ENCODE results near the gene C10orf53.

GRCh38 chr10:49736564-49737113, 57.2 kb downstream of the C10orf53 start:
- TF ChIP-seq TARDBP (IDR thresholded peaks at IDR 0.05; ENCODE audit: borderline replicate concordance) (no peak), CBX5 (IDR thresholded peaks at IDR 0.05; ENCODE audit: low read depth) (no peak), BCL11A (IDR thresholded peaks at IDR 0.05; ENCODE audit: low read depth, low read length) (no peak), SIN3A (IDR thresholded peaks at IDR 0.05; ENCODE audit: low read depth, low read length) (no peak), ETV6 (conservative IDR thresholded peaks at IDR 0.05 in 1 of 2, IDR thresholded peaks at IDR 0.05 in 1 of 2; ENCODE audit: borderline replicate concordance in 1 of 2, low read depth in 1 of 2) (no peak), ZBED1 (IDR thresholded peaks at IDR 0.05; ENCODE audit: borderline replicate concordance) (no peak), CBFB (IDR thresholded peaks at IDR 0.05; ENCODE audit: low read depth) (no peak), POLR2A (IDR thresholded peaks at IDR 0.05; ENCODE audit: low read depth, low read length) (no peak), E2F4 (IDR thresholded peaks at IDR 0.05; ENCODE audit: low read depth, low read length) (no peak)
- TF ChIP-seq, protein P1, sequence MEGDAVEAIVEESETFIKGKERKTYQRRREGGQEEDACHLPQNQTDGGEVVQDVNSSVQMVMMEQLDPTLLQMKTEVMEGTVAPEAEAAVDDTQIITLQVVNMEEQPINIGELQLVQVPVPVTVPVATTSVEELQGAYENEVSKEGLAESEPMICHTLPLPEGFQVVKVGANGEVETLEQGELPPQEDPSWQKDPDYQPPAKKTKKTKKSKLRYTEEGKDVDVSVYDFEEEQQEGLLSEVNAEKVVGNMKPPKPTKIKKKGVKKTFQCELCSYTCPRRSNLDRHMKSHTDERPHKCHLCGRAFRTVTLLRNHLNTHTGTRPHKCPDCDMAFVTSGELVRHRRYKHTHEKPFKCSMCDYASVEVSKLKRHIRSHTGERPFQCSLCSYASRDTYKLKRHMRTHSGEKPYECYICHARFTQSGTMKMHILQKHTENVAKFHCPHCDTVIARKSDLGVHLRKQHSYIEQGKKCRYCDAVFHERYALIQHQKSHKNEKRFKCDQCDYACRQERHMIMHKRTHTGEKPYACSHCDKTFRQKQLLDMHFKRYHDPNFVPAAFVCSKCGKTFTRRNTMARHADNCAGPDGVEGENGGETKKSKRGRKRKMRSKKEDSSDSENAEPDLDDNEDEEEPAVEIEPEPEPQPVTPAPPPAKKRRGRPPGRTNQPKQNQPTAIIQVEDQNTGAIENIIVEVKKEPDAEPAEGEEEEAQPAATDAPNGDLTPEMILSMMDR (IDR thresholded peaks at IDR 0.05 in 2 of 3, conservative IDR thresholded peaks at IDR 0.05 in 1 of 3; ENCODE audit: control insufficient read depth in 2 of 3, extremely low read depth in 1 of 3, insufficient read depth in 1 of 3, low read depth in 3 of 3, low read length in 3 of 3): no peak
- TF ChIP-seq, protein P2, sequence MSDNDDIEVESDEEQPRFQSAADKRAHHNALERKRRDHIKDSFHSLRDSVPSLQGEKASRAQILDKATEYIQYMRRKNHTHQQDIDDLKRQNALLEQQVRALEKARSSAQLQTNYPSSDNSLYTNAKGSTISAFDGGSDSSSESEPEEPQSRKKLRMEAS (IDR thresholded peaks at IDR 0.05; ENCODE audit: low read depth, low read length): no peak

Data from GM12878 (cell line).